Measurements from ENCODE around the gene ANKRD29. TPM values are rescaled to one million over a fixed set of nuclear protein-coding genes. Genes with fewer than 3 reads are reported as not detected.
"Not testable (repeated sequence)": the region's sequence is repeated elsewhere in the genome, so short reads cannot be mapped to it uniquely, and the experiment has no call there.

The ANKRD29 gene
- total RNA-seq, 5 donors from 2014 or later (not counting 1 experiment from before 2014, with no cell fraction given), result 0.23 to 0.48 (median 0.32) TPM; not detected in 1

- H3K36me3 ChIP-seq (ENCODE audit: control insufficient read depth in 2 of 2, extremely low read depth in 1 of 2, insufficient read depth in 1 of 2, low read length in 1 of 2), result no peaks in the 10 kb centered on the region
- Mint-ChIP-seq H3K4me1 (peaks cover 0 to 15% (median 3%) of the 10 kb centered on the region in 3 donors), H3K27me3 (peaks cover 34 to 39% of the 10 kb centered on the region in 2 donors), H3K9me3 (no peaks in the 10 kb centered on the region), H3K4me3 (no peak overlapping the region), H3K27ac (no peak overlapping the region), H3K36me3 (no peaks in the 10 kb centered on the region)
- POLR2A ChIA-PET, result no interaction called here
- CTCF ChIA-PET, result no interaction called here
- no peak overlapping the region for H3K27ac ChIP-seq (ENCODE audit: low read length)
- ATAC-seq (replicated peaks in 1 of 4) (no peak), DNase-seq (no peak)
- no peak overlapping the region for H3K4me3 ChIP-seq (ENCODE audit: control insufficient read depth in 1 of 2, extremely low read depth in 1 of 2, low read length in 1 of 2)
- H3K27me3 ChIP-seq (replicated peaks in 1 of 2; ENCODE audit: control insufficient read depth in 2 of 2, extremely low read depth in 1 of 2, insufficient read depth in 2 of 2, low read length in 1 of 2), result peaks cover 10 to 41% of the 10 kb centered on the region in 2 experiments
- H3K4me1 ChIP-seq (ENCODE audit: control insufficient read depth in 1 of 2, extremely low read depth in 1 of 2, insufficient read depth in 2 of 2, low read length in 2 of 2), result peaks cover 0 to 14% of the 10 kb centered on the region in 2 experiments
- 79% methylated on average over 3 of the region's 4 CpGs for WGBS (ENCODE audit: insufficient coverage)
- no peaks in the 10 kb centered on the region for H3K9me3 ChIP-seq
Observed at GRCh38 chr18:23617412-23618014, 45.2 kb downstream of the ANKRD29 start.

GRCh38 chr18:23616258-23616657 is 46.5 kb downstream of the ANKRD29 start:
- H3K27ac Mint-ChIP-seq, result no peak overlapping the region
- Histone ChIP-seq H3K4me1 (ENCODE audit: control insufficient read depth in 1 of 2, extremely low read depth in 1 of 2, insufficient read depth in 2 of 2, low read length in 2 of 2) (peaks cover 0 to 12% of the 10 kb centered on the region in 2 experiments), H3K36me3 (ENCODE audit: control insufficient read depth in 2 of 2, extremely low read depth in 1 of 2, insufficient read depth in 1 of 2, low read length in 1 of 2) (no peaks in the 10 kb centered on the region), H3K4me3 (ENCODE audit: control insufficient read depth in 1 of 2, extremely low read depth in 1 of 2, low read length in 1 of 2) (no peak overlapping the region), H3K27ac (ENCODE audit: low read length) (no peak overlapping the region), H3K27me3 (replicated peaks in 1 of 2; ENCODE audit: control insufficient read depth in 2 of 2, extremely low read depth in 1 of 2, insufficient read depth in 2 of 2, low read length in 1 of 2) (peaks cover 10 to 33% of the 10 kb centered on the region in 2 experiments), H3K9me3 (no peaks in the 10 kb centered on the region)
- H3K36me3 Mint-ChIP-seq, result no peaks in the 10 kb centered on the region
- peaks cover 27 to 30% of the 10 kb centered on the region in 2 donors for H3K27me3 Mint-ChIP-seq
- ChIA-PET POLR2A (no interaction called here), CTCF (interaction anchor here in 1 of 2 donors (0.6 kb wide), 1 partner anchor 76 kb away, joined by 5 read pairs; no protein-coding TSS in a partner anchor)
- H3K9me3 Mint-ChIP-seq, result no peaks in the 10 kb centered on the region
- peaks cover 0 to 11% (median 3%) of the 10 kb centered on the region in 3 donors for H3K4me1 Mint-ChIP-seq
- ATAC-seq (replicated peaks in 1 of 4) (no peak), DNase-seq (no peak)
- no peak overlapping the region for H3K4me3 Mint-ChIP-seq
- WGBS (ENCODE audit: insufficient coverage), result no CpG with 5 or more reads among the region's 2 CpGs

GRCh38 chr18:23614891-23615290 is 47.8 kb downstream of the ANKRD29 start:
- no peaks in the 10 kb centered on the region for H3K36me3 Mint-ChIP-seq
- H3K27me3 Mint-ChIP-seq, result peaks cover 14 to 16% of the 10 kb centered on the region in 2 donors
- no peak overlapping the region for H3K4me3 Mint-ChIP-seq
- H3K4me1 Mint-ChIP-seq, result peaks cover 0 to 10% (median 3%) of the 10 kb centered on the region in 3 donors
- no peak overlapping the region for H3K4me3 ChIP-seq (ENCODE audit: control insufficient read depth in 1 of 2, extremely low read depth in 1 of 2, low read length in 1 of 2)
- no peak overlapping the region for H3K27ac ChIP-seq (ENCODE audit: low read length)
- H3K9me3 Mint-ChIP-seq, result no peaks in the 10 kb centered on the region
- no peak for DNase-seq
- peaks cover 0 to 23% of the 10 kb centered on the region in 2 experiments for H3K27me3 ChIP-seq (replicated peaks in 1 of 2; ENCODE audit: control insufficient read depth in 2 of 2, extremely low read depth in 1 of 2, insufficient read depth in 2 of 2, low read length in 1 of 2)
- H3K27ac Mint-ChIP-seq, result no peak overlapping the region
- ChIA-PET CTCF (interaction anchor here in 1 of 2 donors (0.6 to 1.8 kb wide), 5 partner anchors 88 to 413 kb away, joined by 3 to 8 read pairs (median 4); no protein-coding TSS in a partner anchor), POLR2A (interaction anchor here (0.6 kb wide), 3 partner anchors 40 to 617 kb away, joined by 4 to 5 read pairs (median 5); no protein-coding TSS in a partner anchor)
- ATAC-seq (replicated peaks in 1 of 4), result no peak
- no peaks in the 10 kb centered on the region for H3K36me3 ChIP-seq (ENCODE audit: control insufficient read depth in 2 of 2, extremely low read depth in 1 of 2, insufficient read depth in 1 of 2, low read length in 1 of 2)
- 70% methylated on average over 2 of the region's 3 CpGs for WGBS (ENCODE audit: insufficient coverage)
- H3K4me1 ChIP-seq (ENCODE audit: control insufficient read depth in 1 of 2, extremely low read depth in 1 of 2, insufficient read depth in 2 of 2, low read length in 2 of 2), result peaks cover 0 to 11% of the 10 kb centered on the region in 2 experiments
- no peaks in the 10 kb centered on the region for H3K9me3 ChIP-seq

- H3K4me3 ChIP-seq (ENCODE audit: control insufficient read depth in 1 of 2, extremely low read depth in 1 of 2, low read length in 1 of 2), result no peak overlapping the region
- H3K27ac ChIP-seq (ENCODE audit: low read length), result no peak overlapping the region
- ChIA-PET POLR2A (interaction anchor here (0.6 kb wide), 3 partner anchors 40 to 617 kb away, joined by 4 to 5 read pairs (median 5); no protein-coding TSS in a partner anchor), CTCF (interaction anchor here in 1 of 2 donors (0.6 to 1.8 kb wide), 5 partner anchors 89 to 870 kb away, joined by 3 to 8 read pairs (median 4); no protein-coding TSS in a partner anchor)
- ATAC-seq (replicated peaks in 1 of 4), result no peak
- H3K27me3 Mint-ChIP-seq, result peaks cover 10 to 12% of the 10 kb centered on the region in 2 donors
- H3K27ac Mint-ChIP-seq, result no peak overlapping the region
- no peak for DNase-seq
- no peaks in the 10 kb centered on the region for H3K9me3 Mint-ChIP-seq
- 90% methylated on average over 2 of the region's 2 CpGs for WGBS (ENCODE audit: insufficient coverage)
- peaks cover 0 to 18% of the 10 kb centered on the region in 2 experiments for H3K27me3 ChIP-seq (replicated peaks in 1 of 2; ENCODE audit: control insufficient read depth in 2 of 2, extremely low read depth in 1 of 2, insufficient read depth in 2 of 2, low read length in 1 of 2)
- H3K36me3 Mint-ChIP-seq, result no peaks in the 10 kb centered on the region
- no peak overlapping the region for H3K4me3 Mint-ChIP-seq
- peaks cover 0 to 6% (median 0%) of the 10 kb centered on the region in 3 donors for H3K4me1 Mint-ChIP-seq
- peaks cover 0 to 6% of the 10 kb centered on the region in 2 experiments for H3K4me1 ChIP-seq (ENCODE audit: control insufficient read depth in 1 of 2, extremely low read depth in 1 of 2, insufficient read depth in 2 of 2, low read length in 2 of 2)
- H3K9me3 ChIP-seq, result no peaks in the 10 kb centered on the region
- no peaks in the 10 kb centered on the region for H3K36me3 ChIP-seq (ENCODE audit: control insufficient read depth in 2 of 2, extremely low read depth in 1 of 2, insufficient read depth in 1 of 2, low read length in 1 of 2)
Observed at GRCh38 chr18:23614413-23614812, 48.3 kb downstream of the ANKRD29 start.

GRCh38 chr18:23613091-23613475 is 49.6 kb downstream of the ANKRD29 start:
- not testable (repeated sequence) for H3K27ac Mint-ChIP-seq; H3K36me3 Mint-ChIP-seq; H3K9me3 Mint-ChIP-seq; H3K4me3 Mint-ChIP-seq; DNase-seq; H3K27me3 ChIP-seq (replicated peaks in 1 of 2; ENCODE audit: control insufficient read depth in 2 of 2, extremely low read depth in 1 of 2, insufficient read depth in 2 of 2, low read length in 1 of 2); H3K4me1 ChIP-seq (ENCODE audit: control insufficient read depth in 1 of 2, extremely low read depth in 1 of 2, insufficient read depth in 2 of 2, low read length in 2 of 2); H3K36me3 ChIP-seq (ENCODE audit: control insufficient read depth in 2 of 2, extremely low read depth in 1 of 2, insufficient read depth in 1 of 2, low read length in 1 of 2); H3K27ac ChIP-seq (ENCODE audit: low read length); H3K4me3 ChIP-seq (ENCODE audit: control insufficient read depth in 1 of 2, extremely low read depth in 1 of 2, low read length in 1 of 2); ATAC-seq (replicated peaks in 1 of 4); H3K9me3 ChIP-seq; H3K27me3 Mint-ChIP-seq; H3K4me1 Mint-ChIP-seq
- CTCF ChIA-PET, result interaction anchor here (0.7 to 1.1 kb wide), 4 partner anchors 9 to 89 kb away, joined by 3 to 4 read pairs (median 4); no protein-coding TSS in a partner anchor
- 94% methylated on average over 3 of the region's 7 CpGs for WGBS (ENCODE audit: insufficient coverage)
- POLR2A ChIA-PET, result interaction anchor here (0.6 to 0.7 kb wide), 3 partner anchors 141 to 823 kb away, joined by 3 read pairs; no protein-coding TSS in a partner anchor

GRCh38 chr18:23612434-23613090 is 50.1 kb downstream of the ANKRD29 start:
- Mint-ChIP-seq H3K4me1 (no peaks in the 10 kb centered on the region), H3K27ac (no peak overlapping the region), H3K27me3 (peaks cover 0 to under 1% of the 10 kb centered on the region in 2 donors), H3K36me3 (no peaks in the 10 kb centered on the region), H3K4me3 (no peak overlapping the region), H3K9me3 (no peaks in the 10 kb centered on the region)
- WGBS (ENCODE audit: insufficient coverage), result 89% methylated on average over 6 of the region's 8 CpGs
- no peak overlapping the region for H3K4me3 ChIP-seq (ENCODE audit: control insufficient read depth in 1 of 2, extremely low read depth in 1 of 2, low read length in 1 of 2)
- H3K9me3 ChIP-seq, result no peaks in the 10 kb centered on the region
- DNase-seq, result no peak
- no peak overlapping the region for H3K27ac ChIP-seq (ENCODE audit: low read length)
- ChIA-PET CTCF (interaction anchor here (1.0 to 1.1 kb wide), 2 partner anchors 9 kb away, joined by 3 to 4 read pairs; no protein-coding TSS in a partner anchor), POLR2A (interaction anchor here (0.6 to 0.7 kb wide), 3 partner anchors 142 to 823 kb away, joined by 3 read pairs; no protein-coding TSS in a partner anchor)
- H3K27me3 ChIP-seq (replicated peaks in 1 of 2; ENCODE audit: control insufficient read depth in 2 of 2, extremely low read depth in 1 of 2, insufficient read depth in 2 of 2, low read length in 1 of 2), result peaks cover 0 to 5% of the 10 kb centered on the region in 2 experiments
- no peak for ATAC-seq (replicated peaks in 1 of 4)
- no peaks in the 10 kb centered on the region for H3K4me1 ChIP-seq (ENCODE audit: control insufficient read depth in 1 of 2, extremely low read depth in 1 of 2, insufficient read depth in 2 of 2, low read length in 2 of 2)
- H3K36me3 ChIP-seq (ENCODE audit: control insufficient read depth in 2 of 2, extremely low read depth in 1 of 2, insufficient read depth in 1 of 2, low read length in 1 of 2), result no peaks in the 10 kb centered on the region

All from T-cell (primary cell).